ENCODE data around the gene CDKN2AIP. TPM values are rescaled to one million over a fixed set of nuclear protein-coding genes. Genes with fewer than 3 reads are reported as not detected.
A peak's percentile ranks its signal among the peaks of the same experiment; 100 is the strongest.

CDKN2AIP gene
- 10 to 100 TPM; 27.8 to 28.8 TPM for total RNA-seq

GRCh38 chr4:183444214-183445096, at the start of gene CDKN2AIP:
TSS of gene CDKN2AIP (plus strand) at chr4:183444636. CDS start at chr4:183444798, 162 bp downstream.
- Mint-ChIP-seq H3K27me3 (no peaks in the 10 kb centered on the region), H3K4me1 (peaks cover 42% of the 10 kb centered on the region), H3K9me3 (ENCODE audit: low read depth) (no peaks in the 10 kb centered on the region), H3K36me3 (peaks cover 39% of the 10 kb centered on the region), H3K27ac (peak within 1 kb of the TSS; percentile 99), H3K4me3 (peak within 1 kb of the TSS; percentile 99)
- peak; percentile 94 for DNase-seq
- CTCF ChIA-PET = interaction anchor here (0.9 to 2.4 kb wide), 6 partner anchors 14 to 63 kb away, joined by 3 to 7 read pairs (median 4); no protein-coding TSS in a partner anchor
- peak; percentile 88 for ATAC-seq

- CTCF ChIA-PET = interaction anchor here (1.4 kb wide), 1 partner anchor 34 kb away, joined by 5 read pairs; no protein-coding TSS in a partner anchor
- ATAC-seq (no peak), DNase-seq (no peak)
- H3K4me1 Mint-ChIP-seq = peaks cover 22% of the 10 kb centered on the region
- H3K27me3 Mint-ChIP-seq = peaks cover 28% of the 10 kb centered on the region
- no peaks in the 10 kb centered on the region for H3K36me3 Mint-ChIP-seq
- H3K27ac Mint-ChIP-seq = no peak overlapping the region
- H3K9me3 Mint-ChIP-seq (ENCODE audit: low read depth) = no peaks in the 10 kb centered on the region
- no peak overlapping the region for H3K4me3 Mint-ChIP-seq
These were observed 49.0 kb upstream of the CDKN2AIP start for GRCh38 chr4:183395395-183395794.

- CTCF ChIA-PET = no interaction called here
- Mint-ChIP-seq H3K4me1 (peaks cover 22% of the 10 kb centered on the region), H3K4me3 (no peak overlapping the region), H3K27me3 (peaks cover 30% of the 10 kb centered on the region), H3K36me3 (no peaks in the 10 kb centered on the region), H3K27ac (no peak overlapping the region), H3K9me3 (ENCODE audit: low read depth) (no peaks in the 10 kb centered on the region)
- ATAC-seq (no peak), DNase-seq (no peak)
These were observed 48.2 kb upstream of the CDKN2AIP start for GRCh38 chr4:183396227-183396637.

- Mint-ChIP-seq H3K27ac (no peak overlapping the region), H3K27me3 (peaks cover 27% of the 10 kb centered on the region), H3K9me3 (ENCODE audit: low read depth) (no peaks in the 10 kb centered on the region), H3K36me3 (no peaks in the 10 kb centered on the region), H3K4me3 (peak overlapping the region; percentile 79), H3K4me1 (peaks cover 21% of the 10 kb centered on the region)
- ATAC-seq (no peak), DNase-seq (no peak)
- CTCF ChIA-PET = interaction anchor here (1.2 to 2.3 kb wide), 3 partner anchors 9 to 136 kb away, joined by 5 to 7 read pairs (median 7); no protein-coding TSS in a partner anchor
These were observed 46.6 kb upstream of the CDKN2AIP start for GRCh38 chr4:183397741-183398297.

- CTCF ChIA-PET = interaction anchor here (1.2 to 2.3 kb wide), 3 partner anchors 9 to 136 kb away, joined by 5 to 7 read pairs (median 7); no protein-coding TSS in a partner anchor
- Mint-ChIP-seq H3K9me3 (ENCODE audit: low read depth) (no peaks in the 10 kb centered on the region), H3K36me3 (no peaks in the 10 kb centered on the region), H3K4me1 (peaks cover 21% of the 10 kb centered on the region), H3K4me3 (peak overlapping the region; percentile 79), H3K27me3 (peaks cover 27% of the 10 kb centered on the region), H3K27ac (peak overlapping the region; percentile 75)
- peak; percentile 95 for ATAC-seq
- peak; percentile 77 for DNase-seq
These were observed 45.9 kb upstream of the CDKN2AIP start for GRCh38 chr4:183398298-183399125.

- H3K27me3 Mint-ChIP-seq = peaks cover 27% of the 10 kb centered on the region
- peak overlapping the region; percentile 79 for H3K4me3 Mint-ChIP-seq
- no peaks in the 10 kb centered on the region for H3K36me3 Mint-ChIP-seq
- no peaks in the 10 kb centered on the region for H3K9me3 Mint-ChIP-seq (ENCODE audit: low read depth)
- ATAC-seq = peak; percentile 6
- CTCF ChIA-PET = interaction anchor here (1.4 to 2.3 kb wide), 2 partner anchors 8 to 48 kb away, joined by 7 read pairs; no protein-coding TSS in a partner anchor
- peaks cover 21% of the 10 kb centered on the region for H3K4me1 Mint-ChIP-seq
- no peak for DNase-seq
- no peak overlapping the region for H3K27ac Mint-ChIP-seq
These were observed 45.3 kb upstream of the CDKN2AIP start for GRCh38 chr4:183399126-183399522.

- H3K9me3 Mint-ChIP-seq (ENCODE audit: low read depth) = no peaks in the 10 kb centered on the region
- ATAC-seq (no peak), DNase-seq (no peak)
- peaks cover 21% of the 10 kb centered on the region for H3K4me1 Mint-ChIP-seq
- H3K4me3 Mint-ChIP-seq = no peak overlapping the region
- H3K36me3 Mint-ChIP-seq = no peaks in the 10 kb centered on the region
- CTCF ChIA-PET = interaction anchor here (2.3 kb wide), 1 partner anchor 47 kb away, joined by 7 read pairs; no protein-coding TSS in a partner anchor
- peaks cover 27% of the 10 kb centered on the region for H3K27me3 Mint-ChIP-seq
- H3K27ac Mint-ChIP-seq = no peak overlapping the region
These were observed 44.8 kb upstream of the CDKN2AIP start for GRCh38 chr4:183399616-183400015.

- H3K27me3 Mint-ChIP-seq = peaks cover 27% of the 10 kb centered on the region
- no peak overlapping the region for H3K4me3 Mint-ChIP-seq
- ATAC-seq = no peak
- no peak for DNase-seq
- H3K27ac Mint-ChIP-seq = no peak overlapping the region
- H3K36me3 Mint-ChIP-seq = no peaks in the 10 kb centered on the region
- H3K4me1 Mint-ChIP-seq = peaks cover 21% of the 10 kb centered on the region
- CTCF ChIA-PET = interaction anchor here (2.3 kb wide), 1 partner anchor 47 kb away, joined by 7 read pairs; no protein-coding TSS in a partner anchor
- H3K9me3 Mint-ChIP-seq (ENCODE audit: low read depth) = no peaks in the 10 kb centered on the region
These were observed 44.4 kb upstream of the CDKN2AIP start for GRCh38 chr4:183400035-183400434.

- CTCF ChIA-PET = no interaction called here
- Mint-ChIP-seq H3K27me3 (peaks cover 26% of the 10 kb centered on the region), H3K27ac (no peak overlapping the region), H3K9me3 (ENCODE audit: low read depth) (no peaks in the 10 kb centered on the region), H3K4me1 (peaks cover 20% of the 10 kb centered on the region), H3K36me3 (no peaks in the 10 kb centered on the region), H3K4me3 (no peak overlapping the region)
- no peak for ATAC-seq
- no peak for DNase-seq
These were observed 43.0 kb upstream of the CDKN2AIP start for GRCh38 chr4:183401473-183401872.

- Mint-ChIP-seq H3K4me1 (peaks cover 16% of the 10 kb centered on the region), H3K27me3 (peaks cover 21% of the 10 kb centered on the region), H3K4me3 (no peak overlapping the region), H3K9me3 (ENCODE audit: low read depth) (no peaks in the 10 kb centered on the region), H3K27ac (no peak overlapping the region), H3K36me3 (no peaks in the 10 kb centered on the region)
- ATAC-seq (no peak), DNase-seq (no peak)
- CTCF ChIA-PET = interaction anchor here (1.2 kb wide), 1 partner anchor 41 kb away, joined by 3 read pairs; no protein-coding TSS in a partner anchor
These were observed 41.7 kb upstream of the CDKN2AIP start for GRCh38 chr4:183402771-183403170.

GRCh38 chr4:183403486-183403885, 41.0 kb upstream of the CDKN2AIP start:
- Mint-ChIP-seq H3K4me3 (no peak overlapping the region), H3K27ac (no peak overlapping the region), H3K9me3 (ENCODE audit: low read depth) (no peaks in the 10 kb centered on the region), H3K27me3 (peaks cover 21% of the 10 kb centered on the region), H3K36me3 (no peaks in the 10 kb centered on the region), H3K4me1 (peaks cover 16% of the 10 kb centered on the region)
- DNase-seq (no peak), ATAC-seq (no peak)
- CTCF ChIA-PET = interaction anchor here (1.0 to 1.2 kb wide), 2 partner anchors 28 to 40 kb away, joined by 3 read pairs; no protein-coding TSS in a partner anchor

GRCh38 chr4:183403961-183404360, 40.5 kb upstream of the CDKN2AIP start:
- no peaks in the 10 kb centered on the region for H3K36me3 Mint-ChIP-seq
- H3K9me3 Mint-ChIP-seq (ENCODE audit: low read depth) = no peaks in the 10 kb centered on the region
- peaks cover 13% of the 10 kb centered on the region for H3K4me1 Mint-ChIP-seq
- peaks cover 20% of the 10 kb centered on the region for H3K27me3 Mint-ChIP-seq
- DNase-seq (no peak), ATAC-seq (no peak)
- H3K4me3 Mint-ChIP-seq = no peak overlapping the region
- H3K27ac Mint-ChIP-seq = no peak overlapping the region
- CTCF ChIA-PET = interaction anchor here (1.0 to 1.2 kb wide), 2 partner anchors 27 to 40 kb away, joined by 3 read pairs; no protein-coding TSS in a partner anchor

Data from activated CD8-positive, alpha-beta memory T cell treated with anti-CD3 and anti-CD28 coated beads, Interleukin-2, amount 10 ng/mL, durations not matched to agents 7 days and 5 days (primary cell).